ENCODE measurements around the gene ZNRF4.

ZNRF4 gene

DNA sequence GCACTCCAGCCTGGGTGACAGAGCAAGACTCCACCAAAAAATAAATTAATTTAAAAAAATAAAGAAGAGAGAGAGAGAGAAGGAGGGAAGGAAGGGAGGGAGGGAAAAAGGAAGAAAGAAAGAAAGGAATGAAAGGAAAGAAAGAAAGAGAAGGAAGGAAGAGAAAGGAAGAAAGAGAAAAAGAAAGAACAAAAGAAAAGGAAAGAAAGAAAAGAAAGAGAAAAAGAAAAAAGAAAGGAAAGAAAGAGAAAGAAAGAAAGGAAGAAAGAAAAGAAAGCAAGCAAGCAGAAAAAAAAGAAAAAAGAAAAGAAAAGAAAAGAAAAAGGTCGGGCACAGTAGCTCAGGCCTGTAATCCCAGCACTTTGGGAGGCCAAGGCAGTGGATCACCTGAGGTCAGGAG lies 14.9 kb upstream of the ZNRF4 start:
- no peak for DNase-seq (ENCODE audit: low spot score)

DNA sequence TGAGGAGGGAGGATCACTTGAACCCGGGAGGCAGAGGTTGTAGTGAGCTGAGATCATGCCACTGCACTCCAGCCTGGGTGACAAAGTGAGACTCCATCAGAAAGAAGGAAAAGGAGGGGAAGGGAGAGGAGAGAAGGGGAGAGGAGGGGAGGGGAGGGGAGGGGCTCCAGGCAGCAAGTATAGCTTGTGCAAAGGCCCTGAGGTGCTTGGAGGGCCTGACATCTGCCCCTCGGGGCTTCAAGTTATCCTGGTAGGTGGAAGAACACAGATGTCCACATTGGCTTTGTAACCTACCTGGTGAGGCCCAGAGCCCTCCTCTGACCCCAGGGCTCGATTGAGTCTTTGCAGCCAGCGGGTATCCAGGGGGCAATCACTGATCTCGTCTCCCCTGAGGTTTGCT lies 11.5 kb upstream of the ZNRF4 start:
- no peak for DNase-seq (ENCODE audit: low spot score)

DNA sequence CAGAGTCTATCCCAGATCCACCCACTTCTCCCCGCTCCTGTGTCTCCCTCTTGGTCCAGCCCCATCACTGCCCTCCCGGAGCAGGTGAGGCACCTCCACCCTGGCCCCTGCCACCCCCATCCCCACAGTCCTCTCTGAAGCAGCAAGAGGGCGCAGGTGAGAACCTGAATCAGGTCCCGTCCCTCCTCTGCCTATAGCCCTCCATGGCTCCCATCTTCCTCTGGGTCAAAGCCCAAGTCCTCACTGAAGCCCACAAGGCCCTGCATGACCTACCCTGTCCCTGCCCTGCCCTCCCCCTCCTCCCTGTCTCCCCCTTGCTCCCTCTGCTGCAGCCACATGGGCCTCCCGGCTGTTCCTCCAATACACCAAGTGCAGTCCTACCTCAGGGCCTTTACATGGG lies 10.8 kb upstream of the ZNRF4 start:
- no peak for DNase-seq (ENCODE audit: low spot score)

DNA sequence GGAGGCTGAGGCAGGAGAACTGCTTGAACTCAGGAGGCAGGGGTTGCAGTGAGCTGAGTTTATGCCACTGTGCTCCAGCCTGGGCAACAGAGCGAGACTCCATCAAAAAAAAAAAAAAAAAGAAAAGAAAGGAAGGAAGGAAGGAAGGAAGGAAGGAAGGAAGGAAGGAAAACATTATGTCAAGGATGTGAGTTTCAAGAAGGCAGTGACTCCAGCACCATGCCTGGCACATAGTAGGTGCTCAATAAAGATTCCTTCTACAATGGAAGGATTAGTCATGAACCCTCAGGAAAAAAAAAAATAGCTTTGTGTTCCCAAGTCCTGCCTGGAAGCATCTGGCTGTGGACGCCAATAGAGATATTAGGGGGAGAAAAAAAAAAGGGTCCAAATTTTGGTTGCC lies 10.1 kb upstream of the ZNRF4 start:
- no peak for DNase-seq (ENCODE audit: low spot score)

DNA sequence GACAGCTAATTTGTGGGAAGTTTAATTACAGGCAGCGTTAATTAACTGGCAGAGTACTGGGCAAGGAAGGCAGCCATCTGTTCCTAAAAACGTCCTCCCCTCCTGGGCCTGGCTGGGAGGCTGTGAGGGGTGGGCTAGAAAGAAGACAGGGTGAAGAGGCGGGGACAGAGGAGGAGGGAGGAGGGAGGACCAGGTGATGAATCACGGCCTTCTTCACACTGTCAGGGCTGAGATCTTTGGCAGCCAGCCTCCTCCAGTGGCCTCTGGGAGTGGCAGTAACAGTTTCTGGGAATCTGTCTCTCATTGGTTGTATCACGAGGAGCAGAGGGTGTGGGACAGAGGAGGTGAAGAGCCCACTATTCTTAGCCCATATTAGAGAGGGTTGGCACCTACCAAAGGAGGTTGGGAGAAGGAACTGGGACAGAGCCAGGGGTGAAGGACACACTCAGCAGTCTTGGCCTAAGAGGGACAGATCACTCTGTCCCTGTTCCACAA lies 9.6 kb upstream of the ZNRF4 start:
- peak; percentile 37 for DNase-seq (ENCODE audit: low spot score)

DNA sequence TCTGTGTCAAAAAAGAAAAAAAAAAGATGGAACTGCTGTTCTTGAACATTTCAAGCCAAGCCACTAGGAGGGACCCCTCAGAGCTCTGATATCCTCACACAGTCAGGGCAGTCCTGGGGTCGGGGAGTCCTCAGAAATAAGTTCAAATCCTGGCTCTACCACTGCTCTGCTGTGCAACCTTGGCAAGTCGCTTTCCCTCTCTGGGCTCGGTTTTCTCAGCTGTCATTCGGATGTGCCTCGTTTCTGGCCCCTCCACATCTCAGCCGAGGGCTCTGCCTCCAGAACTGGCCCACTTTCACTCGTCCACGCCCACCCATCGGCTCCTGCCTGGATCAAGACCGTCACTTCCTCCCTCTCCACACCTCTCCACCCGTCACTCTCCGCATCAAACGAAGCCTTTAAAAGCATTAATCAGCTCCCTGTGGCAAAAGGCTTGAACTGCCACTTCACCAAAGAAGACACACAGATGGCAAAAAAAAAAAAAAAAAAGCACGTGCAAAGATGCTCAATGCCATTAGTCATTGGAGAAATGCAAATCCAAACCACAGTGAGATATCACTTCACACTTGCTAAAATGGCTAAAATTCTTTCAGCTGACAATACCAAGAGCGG lies 7.4 kb upstream of the ZNRF4 start:
- no peak for DNase-seq (ENCODE audit: low spot score)

DNA sequence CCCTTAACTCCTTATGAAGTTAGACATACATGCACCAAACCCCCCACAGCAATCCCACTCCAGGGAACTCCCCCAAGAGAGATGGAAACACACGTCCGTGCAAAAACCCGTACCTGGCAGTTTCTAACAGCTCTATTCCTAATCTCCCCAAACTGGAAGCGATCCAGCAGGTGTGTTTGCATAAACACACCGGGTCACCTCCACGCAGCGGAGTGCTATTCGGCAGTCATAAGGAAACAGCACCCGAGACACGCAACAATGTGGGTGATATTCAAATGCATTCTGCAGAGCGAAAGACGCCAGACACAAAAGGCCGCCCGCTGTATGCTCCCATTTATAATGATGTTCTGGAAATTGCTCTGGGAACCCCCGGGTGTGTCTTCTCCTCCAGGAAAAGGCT lies 6.8 kb upstream of the ZNRF4 start:
- DNase-seq (ENCODE audit: low spot score), result no peak

DNA sequence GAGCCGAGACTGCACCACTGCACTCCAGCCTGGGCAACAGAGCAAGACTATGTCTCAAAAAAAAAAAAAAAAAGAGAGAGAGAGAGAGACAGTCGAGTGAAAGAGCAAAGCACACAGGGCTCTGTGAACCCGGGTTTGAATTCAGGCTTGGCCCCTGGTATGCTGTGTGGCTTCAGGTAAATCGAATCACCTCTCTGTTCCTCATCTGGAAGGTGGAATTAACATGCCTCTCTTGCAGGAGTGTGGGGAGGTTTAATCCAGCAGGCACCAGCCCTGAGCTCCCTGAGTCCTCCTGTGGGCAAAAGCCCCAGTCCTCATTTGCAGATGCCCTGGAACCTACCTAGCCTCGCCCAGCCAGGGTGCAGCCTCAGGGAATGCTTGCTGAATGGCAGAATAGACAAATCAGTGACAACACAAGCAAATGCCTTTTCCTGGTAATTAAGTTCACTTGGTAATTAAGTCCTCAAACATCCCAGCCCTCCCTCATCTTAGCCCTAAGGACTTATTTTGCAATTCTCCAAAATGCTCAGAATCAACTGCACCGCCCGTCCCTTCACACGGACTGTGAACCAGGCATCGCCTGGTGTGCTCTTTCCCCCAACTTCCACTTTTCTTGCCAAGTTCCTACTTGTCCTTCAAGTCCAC lies 4.6 kb upstream of the ZNRF4 start:
- no peak for DNase-seq (ENCODE audit: low spot score)

DNA sequence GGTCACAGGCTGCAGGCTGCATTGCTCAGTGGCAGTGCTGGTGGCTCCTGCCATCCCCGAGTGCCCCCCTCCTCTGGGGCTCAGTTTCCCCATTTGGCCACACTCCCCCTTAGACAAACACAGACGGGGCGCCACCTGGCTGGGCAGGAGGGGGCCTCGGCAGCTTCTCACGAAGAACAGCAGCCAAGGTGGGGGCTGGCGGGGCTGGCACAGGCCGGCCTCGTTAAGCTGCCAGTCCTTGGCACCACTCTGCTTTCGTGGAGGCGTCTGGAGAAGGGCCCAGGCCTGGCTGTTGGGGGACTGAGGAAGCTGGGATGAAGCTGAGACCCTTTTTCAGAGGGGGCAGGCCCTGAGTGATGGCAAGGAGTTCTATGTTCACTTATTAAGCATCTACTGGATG lies 3.7 kb upstream of the ZNRF4 start:
- DNase-seq (ENCODE audit: low spot score), result no peak

DNA sequence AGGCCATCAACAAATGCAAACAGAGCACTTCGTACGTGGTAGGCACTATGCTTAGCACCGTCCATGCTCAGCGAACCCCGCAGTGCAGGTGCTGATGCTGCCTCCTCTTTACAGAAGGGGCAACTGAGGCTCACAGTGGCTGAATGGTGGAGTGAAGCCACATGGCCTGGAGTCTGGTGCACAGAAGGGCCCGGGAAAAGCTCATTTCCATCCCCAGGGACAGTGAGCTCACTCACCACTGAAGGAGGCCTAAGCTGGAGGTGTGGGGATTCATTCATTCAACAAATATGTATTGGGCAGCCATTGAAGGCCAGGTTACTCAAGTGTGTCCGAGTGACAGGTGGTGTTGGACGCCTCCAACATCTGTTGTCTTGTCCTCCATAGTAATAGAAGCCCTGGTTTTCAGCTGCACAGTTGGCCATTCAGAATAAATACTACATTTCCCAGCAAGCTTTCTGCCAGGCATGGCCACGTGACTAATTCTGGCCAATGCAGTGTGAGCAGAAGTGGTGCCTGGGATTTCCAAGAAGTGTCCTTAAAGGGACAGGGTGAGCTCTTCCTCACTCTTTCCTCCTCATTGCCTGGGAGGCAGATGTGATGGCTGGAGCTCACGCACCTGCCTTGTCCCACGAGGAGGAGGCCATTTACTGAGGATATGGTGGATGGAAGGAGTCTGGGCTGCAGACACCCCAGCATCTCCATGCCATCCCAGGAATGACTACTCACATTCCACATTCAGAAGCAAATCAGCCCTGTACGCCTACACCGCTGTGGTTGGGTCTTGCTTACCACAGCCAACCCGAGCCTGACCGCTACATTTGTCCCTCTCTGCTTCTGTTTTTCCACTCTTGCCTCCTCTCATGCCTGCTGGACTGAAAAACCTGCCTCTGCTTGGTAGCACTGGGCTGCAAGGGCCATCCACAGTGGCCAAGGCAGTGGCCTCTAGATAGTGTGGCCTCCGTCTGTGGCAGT lies 2.3 kb upstream of the ZNRF4 start:
- no peak for DNase-seq (ENCODE audit: low spot score)

DNA sequence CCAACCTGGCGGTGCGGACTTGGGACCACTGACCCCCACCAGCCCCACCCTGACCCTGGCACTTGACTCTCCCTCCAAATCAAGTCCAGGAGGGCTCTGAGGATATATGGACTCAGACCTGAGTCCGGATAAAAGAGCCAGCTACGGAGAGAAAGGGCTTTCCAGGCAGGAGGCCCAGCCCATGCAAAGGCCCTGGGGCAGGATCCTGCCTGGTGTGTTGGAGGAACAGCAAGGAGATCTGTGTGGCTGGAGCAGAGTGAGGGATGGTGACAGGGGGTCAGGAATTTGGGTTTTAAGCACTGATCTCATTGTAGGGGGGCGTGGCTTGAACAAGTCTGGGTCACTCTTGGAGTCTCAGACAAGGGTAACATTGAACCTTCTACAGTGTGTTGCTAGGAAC lies 474 bp upstream of the ZNRF4 start:
- DNase-seq (ENCODE audit: low spot score), result no peak

DNA sequence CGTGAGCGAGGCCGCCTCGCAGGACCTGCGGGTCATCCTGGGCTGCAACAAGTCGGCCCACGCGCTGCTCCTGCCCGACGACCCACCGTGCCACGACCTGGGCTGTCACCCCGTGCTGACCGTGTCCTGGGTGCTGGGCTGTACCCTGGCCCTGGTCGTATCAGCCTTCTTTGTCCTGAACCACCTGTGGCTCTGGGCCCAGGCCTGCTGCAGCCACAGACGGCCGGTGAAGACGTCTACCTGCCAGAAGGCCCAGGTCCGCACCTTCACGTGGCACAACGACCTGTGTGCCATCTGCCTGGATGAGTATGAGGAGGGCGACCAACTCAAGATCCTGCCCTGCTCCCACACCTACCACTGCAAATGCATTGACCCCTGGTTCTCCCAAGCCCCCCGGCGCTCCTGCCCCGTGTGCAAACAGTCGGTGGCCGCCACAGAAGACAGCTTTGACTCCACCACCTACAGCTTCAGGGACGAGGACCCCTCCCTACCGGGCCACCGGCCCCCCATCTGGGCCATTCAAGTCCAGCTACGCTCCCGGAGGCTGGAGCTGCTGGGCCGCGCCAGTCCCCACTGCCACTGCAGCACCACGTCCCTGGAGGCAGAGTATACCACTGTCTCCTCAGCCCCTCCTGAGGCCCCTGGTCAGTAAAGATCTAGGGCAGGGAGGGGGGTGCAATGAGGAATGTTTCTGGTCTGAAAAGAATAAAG lies 1.1 kb downstream of the ZNRF4 start:
- DNase-seq (ENCODE audit: low spot score), result no peak

DNA sequence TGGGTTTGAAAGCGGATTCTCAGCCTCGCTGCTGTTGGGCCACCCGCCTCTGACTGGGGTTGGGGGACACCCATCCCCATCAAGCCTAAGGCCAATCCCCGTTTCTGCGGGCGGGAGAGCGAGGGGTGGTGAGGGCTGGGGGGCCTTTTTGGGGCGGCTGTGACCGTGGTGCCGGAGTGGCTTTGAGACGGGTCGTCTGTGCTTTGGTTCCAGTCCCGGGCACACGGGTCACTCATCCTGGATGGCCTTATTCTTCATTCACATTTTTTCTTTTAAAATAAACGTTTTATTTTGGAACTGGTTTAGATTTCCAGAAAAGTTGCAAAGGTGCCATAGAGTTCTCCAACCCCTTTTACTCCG lies 1.6 kb downstream of the ZNRF4 start:
- no peak for DNase-seq (ENCODE audit: low spot score)

DNA sequence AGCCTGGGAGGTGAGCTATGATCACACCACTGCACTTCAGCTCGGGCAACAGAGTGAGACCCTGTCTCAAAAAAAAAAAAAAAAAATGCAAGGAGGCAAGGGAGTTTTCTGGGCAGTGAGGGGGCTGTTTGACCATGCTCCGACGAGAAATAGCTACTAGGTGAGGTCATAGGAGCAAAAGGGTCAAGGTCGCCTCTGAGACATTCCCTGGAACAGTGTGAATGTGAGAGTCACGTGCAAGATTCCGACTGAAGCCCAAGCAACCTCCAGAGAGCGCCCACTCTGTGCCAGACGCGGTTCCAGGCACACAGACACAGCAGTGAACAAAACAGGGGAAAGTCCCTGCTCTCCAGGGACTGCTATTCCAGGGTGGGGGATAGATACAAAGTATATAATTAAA lies 2.5 kb downstream of the ZNRF4 start:
- DNase-seq (ENCODE audit: low spot score), result no peak

DNA sequence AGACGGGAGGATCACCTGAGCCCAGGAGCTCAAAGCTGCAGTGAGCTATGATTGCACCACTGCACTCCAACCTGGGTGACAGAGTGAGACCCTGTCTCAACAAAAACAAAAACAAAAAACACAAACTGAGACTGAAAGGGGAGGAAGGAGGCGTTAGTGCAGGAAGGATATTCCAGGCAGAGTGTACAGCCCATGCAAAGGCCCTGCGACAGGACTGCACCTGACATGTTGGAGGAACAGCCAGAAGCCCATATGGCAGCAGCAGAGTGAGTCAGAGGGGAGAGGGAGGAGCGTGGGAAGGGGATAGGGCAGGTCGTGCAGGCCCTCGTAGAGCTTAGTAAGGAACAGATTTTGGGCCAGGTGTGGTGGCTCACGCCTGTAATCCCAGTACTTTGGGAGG lies 3.2 kb downstream of the ZNRF4 start:
- DNase-seq (ENCODE audit: low spot score), result no peak

DNA sequence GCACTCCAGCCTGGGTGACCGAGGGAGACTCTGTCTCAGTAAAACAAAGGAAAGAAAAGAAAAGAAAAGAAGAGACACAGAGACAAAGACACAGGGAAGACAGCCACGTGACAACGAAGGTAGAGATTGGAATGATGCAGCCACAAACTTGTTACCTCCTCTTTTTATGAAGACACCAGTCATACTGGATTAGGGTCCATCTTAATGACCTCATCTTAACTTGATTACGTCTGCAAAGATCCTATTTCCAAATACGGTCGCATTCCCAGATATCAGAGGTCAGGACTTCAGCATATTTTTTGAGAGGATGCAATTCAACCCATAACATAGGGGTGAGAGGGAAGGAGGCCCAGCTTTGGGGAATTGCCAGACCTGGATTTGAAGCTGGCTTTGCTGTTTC lies 4.1 kb downstream of the ZNRF4 start:
- no peak for DNase-seq (ENCODE audit: low spot score)

DNA sequence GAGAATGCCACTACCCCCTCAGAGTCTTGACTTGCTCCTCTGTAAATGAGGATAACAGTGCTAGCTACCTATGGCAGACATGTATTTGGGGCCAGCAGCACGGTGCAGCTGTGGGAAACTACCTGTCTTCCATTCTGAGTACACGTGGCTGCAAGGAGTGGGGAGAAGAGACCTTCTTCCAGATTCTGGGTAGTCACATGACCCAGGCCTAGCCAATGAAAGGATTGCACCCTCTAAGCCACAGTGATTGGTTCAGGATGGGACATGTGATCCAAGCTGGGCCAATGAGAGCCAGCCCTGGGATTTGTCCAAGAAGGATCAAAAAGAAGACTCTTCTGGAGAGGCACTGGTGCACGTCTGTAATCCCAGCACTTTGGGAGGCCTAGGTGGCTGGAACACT lies 5.5 kb downstream of the ZNRF4 start:
- DNase-seq (ENCODE audit: low spot score), result no peak

DNA sequence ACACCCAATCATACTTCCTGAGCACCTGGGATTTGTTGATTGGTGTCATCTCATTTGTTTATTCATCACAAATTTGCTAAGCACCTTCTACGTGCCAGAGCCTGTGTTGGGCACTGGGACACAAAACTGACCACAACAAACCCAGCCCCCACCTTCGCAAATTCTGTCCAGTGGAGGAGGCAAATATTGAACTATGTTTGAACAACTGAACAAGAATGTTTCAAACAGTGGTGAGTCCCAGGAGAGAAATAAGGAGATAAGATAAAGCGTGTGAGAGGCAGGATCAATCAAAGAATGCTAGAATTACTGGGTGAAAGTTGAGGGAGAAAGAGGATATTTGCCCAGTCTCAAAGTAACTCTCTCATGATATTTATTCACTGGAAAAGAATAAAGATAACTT lies 8.7 kb downstream of the ZNRF4 start:
- DNase-seq (ENCODE audit: low spot score), result no peak

DNA sequence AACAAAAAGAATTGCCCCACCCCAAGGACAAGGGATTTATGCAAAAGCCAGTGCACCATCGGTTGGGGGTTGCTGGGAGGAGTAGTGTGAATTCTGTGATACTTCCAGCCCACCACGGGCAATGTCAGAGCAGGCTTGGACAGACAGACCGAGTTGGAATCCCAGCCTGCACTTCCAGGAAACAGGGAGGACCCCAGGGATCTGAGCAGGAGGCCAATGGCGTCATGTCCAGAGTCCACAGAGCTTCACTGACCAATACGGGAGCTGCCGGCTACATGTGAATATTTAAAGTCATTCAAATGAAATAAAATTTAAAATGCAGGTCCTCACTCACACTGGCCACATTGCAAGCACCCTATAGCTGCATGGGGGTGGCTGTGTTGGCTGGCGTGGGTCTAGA lies 10.9 kb downstream of the ZNRF4 start:
- no peak for DNase-seq (ENCODE audit: low spot score)

DNA sequence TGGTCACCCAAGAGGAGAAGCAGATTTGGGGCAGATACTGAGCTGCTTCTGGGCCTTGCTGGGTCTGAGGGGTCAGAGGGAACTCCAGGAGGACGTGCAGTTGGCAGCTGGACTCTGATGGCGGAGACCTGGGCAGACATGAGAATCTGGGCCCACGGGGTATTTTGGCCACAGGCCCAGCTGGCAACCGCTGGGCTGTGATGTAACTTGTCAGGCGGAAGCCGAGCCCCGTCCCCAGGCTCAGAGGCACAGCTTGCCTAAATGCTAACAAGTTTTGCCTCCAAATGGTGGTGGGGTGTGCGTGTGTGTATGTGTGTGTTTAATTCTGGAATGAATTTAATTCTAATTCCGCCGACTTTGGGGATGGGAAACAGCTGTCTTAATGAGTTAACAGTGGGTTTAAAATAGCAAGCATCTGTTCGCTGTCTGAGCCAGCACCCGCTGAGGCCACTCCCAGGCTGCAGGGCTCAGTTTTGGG lies 11.6 kb downstream of the ZNRF4 start:
- no peak for DNase-seq (ENCODE audit: low spot score)

DNA sequence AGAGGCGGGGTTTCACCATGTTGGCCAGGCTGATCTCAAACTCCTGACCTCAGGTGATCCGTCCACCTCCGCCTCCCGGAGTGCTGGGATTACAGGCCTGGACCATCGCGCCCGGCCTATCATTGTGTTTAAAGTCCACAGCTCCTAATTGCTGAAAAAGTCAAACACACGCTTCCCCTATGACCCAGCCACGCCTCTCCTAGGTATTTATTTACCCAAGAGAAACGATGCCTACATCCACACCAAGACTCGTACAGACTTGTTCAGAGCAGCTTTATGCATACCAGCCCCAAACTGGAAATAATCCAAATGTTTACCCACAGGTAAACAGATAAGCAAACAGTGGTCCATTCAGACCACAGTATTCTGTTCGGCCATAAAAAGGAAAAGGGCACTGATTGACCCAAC lies 15.1 kb downstream of the ZNRF4 start:
- DNase-seq (ENCODE audit: low spot score), result no peak

DNA sequence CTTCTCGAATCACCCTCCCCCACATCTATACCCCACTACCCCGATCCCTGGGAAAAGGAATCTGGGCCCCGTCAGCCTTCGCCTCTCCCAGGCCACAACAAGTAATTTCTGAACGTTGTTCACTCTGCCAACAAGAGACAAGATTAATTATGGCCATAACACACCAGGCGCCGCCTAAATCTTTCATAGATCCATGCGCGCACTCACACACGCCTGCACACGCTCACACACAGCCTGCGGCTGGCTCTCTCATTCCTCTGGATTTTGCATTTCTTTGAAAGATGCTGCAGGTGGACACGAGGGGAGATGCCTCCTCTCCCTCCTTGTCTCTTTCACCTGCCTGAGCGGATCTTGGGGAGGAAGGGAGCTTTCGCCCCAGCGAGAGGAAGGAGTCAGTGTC lies 17.1 kb downstream of the ZNRF4 start:
- DNase-seq (ENCODE audit: low spot score), result no peak

Data from GM03348 (cell line).